ENCODE results near the gene CINP.
"Not testable (repeated sequence)": the region's sequence is repeated elsewhere in the genome, so short reads cannot be mapped to it uniquely, and the experiment has no call there.

CINP gene

DNA sequence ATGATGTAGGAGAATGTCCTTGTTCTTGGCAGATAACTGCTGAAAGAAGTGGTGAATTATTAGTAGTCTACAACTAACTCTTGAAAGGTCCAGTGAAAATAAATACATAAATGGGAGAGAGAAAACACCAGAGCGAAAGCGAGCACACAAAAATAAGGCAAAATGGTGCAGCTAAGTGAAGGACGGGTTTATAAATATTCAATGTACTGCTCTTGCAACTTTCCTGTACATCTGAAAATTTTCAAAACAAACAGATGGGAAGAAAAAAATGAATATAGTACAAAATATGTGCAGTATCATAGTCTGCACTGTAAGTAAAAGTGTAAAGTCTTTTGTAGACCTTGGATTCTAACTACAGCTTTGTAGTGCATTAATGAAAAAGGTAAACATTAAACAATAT is 59.0 kb downstream of the CINP start:
- Histone ChIP-seq H3K9me3 (ENCODE audit: insufficient read depth, low read depth, low read length) (no peaks in the 10 kb centered on the region), H3K36me3 (ENCODE audit: insufficient read depth, low read length) (no peaks in the 10 kb centered on the region), H3K27ac (ENCODE audit: low read depth, low read length) (no peak overlapping the region), H3K9ac (ENCODE audit: low read depth, low read length) (no peak overlapping the region), H3K4me3 (ENCODE audit: low read length) (no peak overlapping the region), H3K27me3 (ENCODE audit: insufficient read depth, low read length) (no peaks in the 10 kb centered on the region), H3K4me1 (ENCODE audit: insufficient read depth, low read length) (peaks cover 4% of the 10 kb centered on the region; the same call in 1 of the 2 replicates)
- 94% methylated on average over 2 of the region's 3 CpGs for WGBS

GRCh38 chr14:102298303-102299070 is 64.2 kb downstream of the CINP start:
- WGBS = 94% methylated on average over 12 of the region's 12 CpGs
- H3K4me3 ChIP-seq (ENCODE audit: low read length); H3K27me3 ChIP-seq (ENCODE audit: insufficient read depth, low read length); H3K27ac ChIP-seq (ENCODE audit: low read depth, low read length); H3K4me1 ChIP-seq (ENCODE audit: insufficient read depth, low read length); H3K9me3 ChIP-seq (ENCODE audit: insufficient read depth, low read depth, low read length); H3K36me3 ChIP-seq (ENCODE audit: insufficient read depth, low read length); H3K9ac ChIP-seq (ENCODE audit: low read depth, low read length): not testable (repeated sequence)

Measured in HUES64 (cell line).